ENCODE data around the gene POLD2.
"Not testable (repeated sequence)": the region's sequence is repeated elsewhere in the genome, so short reads cannot be mapped to it uniquely, and the experiment has no call there.

Gene POLD2

GRCh38 chr7:44123190-44124003 lies at the start of gene POLD2:
POLD2 (minus strand) TSS chr7:44123548; CDS start chr7:44122053, 1,495 bp downstream.
- DNase-seq (ENCODE audit: low read depth in 2 of 2), result peak; percentile 98

GRCh38 chr7:44172803-44173424 lies 49.6 kb upstream of the POLD2 start:
- DNase-seq (ENCODE audit: low read depth in 2 of 2), result no peak

- no peak for DNase-seq (ENCODE audit: low read depth in 2 of 2)
These were observed 49.0 kb upstream of the POLD2 start for GRCh38 chr7:44172352-44172751.

GRCh38 chr7:44171901-44172300 lies 48.6 kb upstream of the POLD2 start:
- not testable (repeated sequence) for DNase-seq (ENCODE audit: low read depth in 2 of 2)

- DNase-seq (ENCODE audit: low read depth in 2 of 2), result no peak
These were observed 44.6 kb upstream of the POLD2 start for GRCh38 chr7:44167920-44168319.

- DNase-seq (ENCODE audit: low read depth in 2 of 2), result no peak
These were observed 40.2 kb upstream of the POLD2 start for GRCh38 chr7:44163591-44163990.

GRCh38 chr7:44162785-44163395 lies 39.5 kb upstream of the POLD2 start:
- no peak for DNase-seq (ENCODE audit: low read depth in 2 of 2)

- DNase-seq (ENCODE audit: low read depth in 2 of 2), result no peak
These were observed 38.8 kb upstream of the POLD2 start for GRCh38 chr7:44162179-44162578.

- no peak for DNase-seq (ENCODE audit: low read depth in 2 of 2)
These were observed 38.0 kb upstream of the POLD2 start for GRCh38 chr7:44161371-44161770.

- no peak for DNase-seq (ENCODE audit: low read depth in 2 of 2)
These were observed 36.7 kb upstream of the POLD2 start for GRCh38 chr7:44159824-44160630.

GRCh38 chr7:44158873-44159631 lies 35.7 kb upstream of the POLD2 start:
- no peak for DNase-seq (ENCODE audit: low read depth in 2 of 2)

GRCh38 chr7:44158096-44158872 lies 34.9 kb upstream of the POLD2 start:
- DNase-seq (ENCODE audit: low read depth in 2 of 2), result no peak

- DNase-seq (ENCODE audit: low read depth in 2 of 2), result no peak
These were observed 34.0 kb upstream of the POLD2 start for GRCh38 chr7:44157116-44158080.

GRCh38 chr7:44156453-44157010 lies 33.2 kb upstream of the POLD2 start:
- no peak for DNase-seq (ENCODE audit: low read depth in 2 of 2)

GRCh38 chr7:44155191-44156185 lies 32.1 kb upstream of the POLD2 start:
- DNase-seq (ENCODE audit: low read depth in 2 of 2), result no peak

GRCh38 chr7:44154703-44155102 lies 31.4 kb upstream of the POLD2 start:
- DNase-seq (ENCODE audit: low read depth in 2 of 2), result no peak

- DNase-seq (ENCODE audit: low read depth in 2 of 2), result no peak
These were observed 30.6 kb upstream of the POLD2 start for GRCh38 chr7:44153948-44154335.
